Thyroid gland (tissue), 4 donors: ENCODE results near the gene LYPD3.

Source experiments
- POLR2A ChIP-seq, 2 donors: fragments of 450-650 bp; IDR thresholded peaks; one replicate each; pipeline ENCODE4 v1.6.1; 2017; ENCODE audit warnings: antibody characterized with exemption in 2 of 2, mild to moderate bottlenecking in 2 of 2, moderate library complexity in 1 of 2
- TF ChIP-seq, protein P1 (sequence below), 6 experiments: fragments of 200-600 bp in 3 of 6; fragments of 450-650 bp in 3 of 6; sonication (generic) in 3 of 6; IDR thresholded peaks; one replicate each; pipeline ENCODE4 v1.5.1; 2016 to 2019; ENCODE audit warnings: antibody characterized with exemption in 6 of 6, mild to moderate bottlenecking in 2 of 6, inconsistent platforms in 1 of 6, moderate library complexity in 1 of 6

DNA sequence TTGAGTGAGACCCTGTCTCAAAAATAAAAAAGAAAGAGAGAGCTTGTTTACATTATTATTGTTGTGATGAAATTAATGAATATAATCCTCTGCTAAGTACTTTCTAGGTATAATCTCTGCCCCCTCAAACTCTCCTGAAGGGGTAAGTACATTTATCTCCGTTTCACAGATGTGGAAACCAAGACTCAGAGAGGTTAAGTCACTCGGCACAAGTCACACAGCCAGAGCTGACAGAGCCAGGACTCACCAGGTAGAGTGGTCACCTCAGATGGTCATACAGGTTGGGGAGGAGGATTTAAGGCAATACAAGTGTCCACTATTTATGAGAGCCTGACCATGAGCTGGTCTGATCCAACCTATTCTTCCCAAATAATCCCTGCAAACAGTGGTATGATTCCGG, 15.2 kb upstream of the LYPD3 start:
- TF ChIP-seq, protein P1, sequence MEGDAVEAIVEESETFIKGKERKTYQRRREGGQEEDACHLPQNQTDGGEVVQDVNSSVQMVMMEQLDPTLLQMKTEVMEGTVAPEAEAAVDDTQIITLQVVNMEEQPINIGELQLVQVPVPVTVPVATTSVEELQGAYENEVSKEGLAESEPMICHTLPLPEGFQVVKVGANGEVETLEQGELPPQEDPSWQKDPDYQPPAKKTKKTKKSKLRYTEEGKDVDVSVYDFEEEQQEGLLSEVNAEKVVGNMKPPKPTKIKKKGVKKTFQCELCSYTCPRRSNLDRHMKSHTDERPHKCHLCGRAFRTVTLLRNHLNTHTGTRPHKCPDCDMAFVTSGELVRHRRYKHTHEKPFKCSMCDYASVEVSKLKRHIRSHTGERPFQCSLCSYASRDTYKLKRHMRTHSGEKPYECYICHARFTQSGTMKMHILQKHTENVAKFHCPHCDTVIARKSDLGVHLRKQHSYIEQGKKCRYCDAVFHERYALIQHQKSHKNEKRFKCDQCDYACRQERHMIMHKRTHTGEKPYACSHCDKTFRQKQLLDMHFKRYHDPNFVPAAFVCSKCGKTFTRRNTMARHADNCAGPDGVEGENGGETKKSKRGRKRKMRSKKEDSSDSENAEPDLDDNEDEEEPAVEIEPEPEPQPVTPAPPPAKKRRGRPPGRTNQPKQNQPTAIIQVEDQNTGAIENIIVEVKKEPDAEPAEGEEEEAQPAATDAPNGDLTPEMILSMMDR (IDR thresholded peaks at IDR 0.05): no peak
- TF ChIP-seq POLR2A (IDR thresholded peaks at IDR 0.05): no peak
